OCI-M2 (cell line): ENCODE data around the gene PCSK6.
"Not testable (repeated sequence)": the region's sequence is repeated elsewhere in the genome, so short reads cannot be mapped to it uniquely, and the experiment has no call there.

Source experiments
- DNase-seq: peaks from one replicate; lab custom pipeline; 2025; ENCODE audit not compliant: unreplicated experiment; lab: John Stamatoyannopoulos, UW

The PCSK6 gene

GRCh38 chr15:101287342-101287741, 202.2 kb downstream of the PCSK6 start:
- DNase-seq: not testable (repeated sequence)

GRCh38 chr15:101286471-101287114, 202.9 kb downstream of the PCSK6 start:
- no peak for DNase-seq

GRCh38 chr15:101283931-101284330, 205.6 kb downstream of the PCSK6 start:
- DNase-seq: no peak

DNA sequence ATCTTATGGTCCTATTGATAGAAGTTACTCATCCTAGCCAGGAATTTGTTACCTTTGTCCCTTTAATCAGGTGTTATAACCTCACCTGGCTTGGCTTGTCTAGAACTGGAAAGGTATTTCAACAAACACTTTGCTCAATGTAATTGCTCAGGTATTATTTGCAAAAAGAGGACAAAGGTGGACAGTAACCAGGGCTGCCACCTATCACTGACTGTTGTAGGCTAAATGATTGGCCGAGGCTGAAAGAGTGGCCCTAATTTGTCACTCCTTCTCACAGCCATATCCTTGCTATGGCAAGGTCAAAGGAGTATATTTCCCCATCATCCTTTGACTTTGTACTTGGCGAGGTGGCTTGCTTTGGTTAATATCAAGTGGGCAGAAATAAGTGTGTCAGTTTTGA, 209.5 kb downstream of the PCSK6 start:
- no peak for DNase-seq

GRCh38 chr15:101277943-101278564, 211.5 kb downstream of the PCSK6 start:
- no peak for DNase-seq

GRCh38 chr15:101277038-101277822, 212.3 kb downstream of the PCSK6 start, which contains the start of gene SELENOS:
SELENOS (minus strand) TSS chr15:101277485; CDS start chr15:101277417, 68 bp downstream.
- no peak for DNase-seq

DNA sequence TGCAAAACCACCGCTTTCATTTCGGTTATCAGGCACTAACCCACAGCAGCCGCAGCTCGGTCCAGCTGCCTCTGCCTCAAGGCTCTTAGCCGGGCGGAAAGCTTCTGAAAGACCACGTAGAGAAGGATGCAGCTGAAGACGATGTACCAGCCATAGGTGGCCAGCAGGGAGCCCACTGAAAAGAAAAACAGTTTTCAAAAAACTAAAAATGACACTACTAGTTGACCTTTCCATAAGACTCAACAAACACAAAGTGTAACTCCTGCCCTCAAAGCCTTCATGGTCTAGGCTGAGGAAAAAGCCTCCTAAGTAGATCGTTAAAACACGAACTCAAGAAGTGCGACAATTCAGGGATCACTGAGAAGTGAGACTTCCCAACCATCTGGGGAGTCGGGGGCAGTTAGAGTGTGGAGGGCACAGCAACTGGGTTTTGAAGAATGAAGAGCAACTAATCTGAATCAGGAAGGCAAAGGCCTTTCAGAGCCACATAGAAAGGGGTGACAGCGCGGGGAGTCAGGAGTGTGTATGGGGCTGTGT, 212.9 kb downstream of the PCSK6 start:
- DNase-seq: no peak

- DNase-seq: no peak
These were observed 214.5 kb downstream of the PCSK6 start for GRCh38 chr15:101275018-101275417.

DNA sequence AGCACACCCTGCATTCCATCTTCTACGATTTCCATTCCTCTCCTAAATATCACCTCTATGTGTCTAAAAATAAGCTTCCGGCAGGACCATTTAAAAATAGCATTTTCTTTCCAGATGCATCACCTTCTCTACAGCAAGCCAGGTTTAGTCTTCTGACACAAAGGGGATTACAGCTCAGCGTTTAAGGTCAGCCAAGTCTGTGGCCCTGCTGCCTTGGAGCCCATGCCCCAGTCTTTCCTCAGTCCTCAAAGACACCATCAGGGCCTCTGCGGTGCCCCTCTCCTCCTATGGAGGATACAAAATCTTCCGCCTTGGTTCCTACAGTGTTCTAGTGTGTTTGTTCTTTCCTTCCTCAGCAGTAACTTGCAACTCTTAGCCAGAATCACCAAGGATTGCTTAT, 216.0 kb downstream of the PCSK6 start:
- DNase-seq: no peak

DNA sequence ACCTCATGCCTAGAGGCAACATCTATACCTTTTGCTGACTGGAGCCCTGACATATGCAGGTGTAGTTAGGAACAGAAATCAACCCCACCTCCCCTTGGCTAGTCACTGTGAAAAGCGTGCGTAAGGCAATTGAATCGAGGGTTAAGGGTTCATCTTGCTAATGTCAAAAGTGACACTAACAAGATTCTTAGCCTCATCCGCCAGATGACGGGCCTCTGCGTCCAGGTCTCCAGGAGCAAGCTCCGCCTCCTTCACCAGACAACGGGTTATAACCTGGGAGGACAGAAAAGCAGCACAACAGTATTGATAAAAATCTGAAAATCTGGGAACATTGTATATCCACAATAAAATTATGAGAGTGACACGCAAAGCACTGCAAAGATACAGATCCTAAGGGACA, 216.9 kb downstream of the PCSK6 start:
- no peak for DNase-seq

- no peak for DNase-seq
These were observed 219.9 kb downstream of the PCSK6 start for GRCh38 chr15:101269479-101270223.

GRCh38 chr15:101267320-101268104, 222.0 kb downstream of the PCSK6 start:
- no peak for DNase-seq

DNA sequence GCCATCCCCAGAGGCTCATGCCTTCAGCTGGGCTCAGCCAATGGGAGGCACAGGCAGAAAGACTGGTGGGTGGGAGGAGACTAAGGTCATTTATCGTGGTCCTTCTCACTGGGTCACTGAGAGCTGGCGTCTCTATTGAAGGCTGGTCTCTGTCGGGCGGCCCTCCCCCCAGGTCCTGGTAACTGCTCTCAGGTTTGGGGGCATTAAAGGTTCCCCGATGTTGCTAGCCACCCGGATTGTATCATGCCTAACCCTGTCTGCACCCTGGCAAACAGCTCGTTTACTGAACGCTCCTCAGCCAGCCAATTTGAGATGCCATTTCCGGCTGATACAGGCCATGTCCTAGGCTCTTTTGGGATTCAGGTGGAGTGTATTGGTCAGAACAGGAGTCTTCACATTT, 222.7 kb downstream of the PCSK6 start:
- no peak for DNase-seq

DNA sequence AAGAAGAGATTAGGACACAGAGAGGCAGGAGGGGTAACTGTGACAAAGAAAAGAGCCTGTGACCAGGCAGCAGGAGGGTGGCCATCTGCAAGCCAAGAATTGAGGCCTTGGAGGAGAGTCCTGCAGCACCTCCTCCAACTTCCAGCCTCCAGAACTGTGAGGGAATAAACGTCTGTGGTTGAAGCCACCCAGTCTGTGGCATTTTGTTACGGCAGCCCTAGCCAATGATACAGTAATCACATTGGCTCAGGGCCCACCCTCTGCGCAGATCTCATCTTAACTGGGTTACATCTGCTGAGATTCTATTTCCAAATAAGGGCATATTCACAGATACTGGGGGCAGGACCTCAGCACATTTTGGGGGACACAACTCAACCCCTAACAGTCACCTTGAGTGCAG, 223.5 kb downstream of the PCSK6 start:
- DNase-seq: no peak

DNA sequence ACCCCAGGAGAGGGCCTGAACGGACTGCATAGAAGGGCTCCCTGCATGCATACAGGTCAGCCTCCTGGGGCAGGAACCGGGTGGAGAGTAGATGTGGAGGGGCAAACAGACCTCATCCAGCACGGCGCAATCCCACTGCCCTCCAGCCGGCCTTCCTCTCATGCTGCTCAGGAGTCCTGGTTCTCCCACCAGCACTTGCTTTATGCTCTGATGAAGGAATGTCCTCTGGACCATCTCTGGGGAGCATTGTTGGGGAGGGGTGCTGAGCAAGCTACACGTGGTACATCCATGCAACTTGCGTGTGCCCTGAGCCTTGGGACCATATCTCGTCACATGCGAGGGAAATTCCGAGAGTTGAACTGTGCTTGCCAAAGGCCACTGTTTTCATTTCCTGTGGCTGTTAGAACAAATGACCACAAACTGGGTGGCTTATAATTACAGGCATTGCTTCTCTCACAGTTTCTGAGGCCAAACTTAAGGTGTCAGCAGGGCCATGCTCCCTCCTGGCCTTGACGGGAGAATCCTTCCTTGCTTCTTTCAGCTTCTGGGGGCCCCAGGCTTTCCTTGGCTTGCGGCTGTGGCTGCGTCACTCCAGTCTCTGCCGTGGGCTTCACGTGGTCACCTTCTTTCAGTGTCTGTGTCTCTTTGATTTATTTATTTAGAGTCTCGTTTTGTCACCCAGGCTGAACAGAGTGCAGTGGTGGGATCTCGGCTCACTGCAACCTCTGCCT, 224.4 kb downstream of the PCSK6 start:
- DNase-seq: no peak

- no peak for DNase-seq
These were observed 225.5 kb downstream of the PCSK6 start for GRCh38 chr15:101264011-101264410.

GRCh38 chr15:101262551-101262950, 227.0 kb downstream of the PCSK6 start:
- no peak for DNase-seq

DNA sequence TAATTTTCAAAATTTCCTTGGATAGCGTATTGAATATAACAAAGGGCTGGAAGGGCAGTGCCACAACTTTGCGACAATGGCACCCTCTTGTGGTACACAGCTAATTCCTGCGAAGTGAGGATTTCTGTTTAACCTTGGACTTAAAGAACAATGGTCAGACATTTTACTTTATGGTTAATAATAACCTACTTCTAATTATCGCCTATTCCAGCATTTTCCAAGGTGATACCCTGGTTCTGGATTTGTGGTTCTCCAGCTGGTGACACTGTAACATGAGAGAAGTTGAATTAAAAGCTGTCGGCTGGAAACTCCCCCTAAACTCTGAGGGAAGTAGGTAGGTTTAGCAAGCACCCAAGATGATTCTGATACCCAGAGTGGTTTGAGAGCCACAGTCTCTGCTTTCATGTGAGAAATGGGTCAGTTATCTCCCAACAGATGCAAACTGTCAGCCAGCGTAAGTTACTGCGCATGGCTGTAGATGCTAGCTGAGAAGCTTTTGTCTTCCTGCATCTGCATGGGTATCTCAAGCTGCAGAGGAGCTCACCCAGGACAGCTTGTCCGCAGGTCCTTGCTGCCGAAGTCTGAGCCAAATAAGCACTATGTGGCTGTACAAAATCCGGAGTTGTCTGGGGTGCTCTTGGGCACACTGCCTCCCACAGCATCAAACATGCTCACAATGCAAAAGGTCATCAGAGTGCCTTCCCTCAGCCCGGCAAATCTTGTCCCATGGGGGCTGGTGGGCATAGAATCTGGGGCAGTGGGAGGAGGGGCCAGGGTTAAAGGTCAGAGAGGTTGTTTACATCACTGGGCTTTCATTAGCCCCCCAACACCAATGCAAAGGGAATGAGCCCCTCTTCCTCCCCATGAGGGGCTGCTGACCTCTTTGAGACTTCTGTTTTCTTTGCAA, 231.0 kb downstream of the PCSK6 start:
- no peak for DNase-seq

DNA sequence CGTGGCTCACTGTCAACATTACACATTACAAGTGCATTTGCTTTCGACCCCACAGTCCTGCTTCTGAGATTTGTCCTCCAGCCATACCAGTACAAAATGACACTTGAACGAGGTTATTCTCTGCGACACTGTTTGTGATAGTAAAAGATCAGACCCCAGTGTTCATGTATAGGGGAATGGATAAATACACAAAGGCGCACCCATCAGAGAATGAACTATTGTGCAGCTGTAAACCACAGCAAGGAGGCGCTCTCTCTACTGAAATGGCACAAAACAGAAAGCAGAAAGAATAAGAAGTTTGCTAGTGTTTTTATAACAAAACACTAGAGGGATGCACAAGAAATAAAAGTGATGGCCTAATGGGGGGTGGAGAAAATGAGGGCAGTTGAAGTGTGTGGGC, 232.8 kb downstream of the PCSK6 start:
- DNase-seq: no peak
